SH-SY5Y (cell line): ENCODE measurements around the gene PHLDB3.

ENCODE experiments used
- GATA2 ChIP-seq: IDR thresholded peaks from 2 replicates; pipeline ENCODE4 v1.6.1; 2011; ENCODE audit warnings: mild to moderate bottlenecking, low read depth, low read length
- GATA3 ChIP-seq: IDR thresholded peaks from 2 replicates; pipeline ENCODE4 v1.6.1; 2011; ENCODE audit warnings: low read depth, mild to moderate bottlenecking, low read length, moderate library complexity

DNA sequence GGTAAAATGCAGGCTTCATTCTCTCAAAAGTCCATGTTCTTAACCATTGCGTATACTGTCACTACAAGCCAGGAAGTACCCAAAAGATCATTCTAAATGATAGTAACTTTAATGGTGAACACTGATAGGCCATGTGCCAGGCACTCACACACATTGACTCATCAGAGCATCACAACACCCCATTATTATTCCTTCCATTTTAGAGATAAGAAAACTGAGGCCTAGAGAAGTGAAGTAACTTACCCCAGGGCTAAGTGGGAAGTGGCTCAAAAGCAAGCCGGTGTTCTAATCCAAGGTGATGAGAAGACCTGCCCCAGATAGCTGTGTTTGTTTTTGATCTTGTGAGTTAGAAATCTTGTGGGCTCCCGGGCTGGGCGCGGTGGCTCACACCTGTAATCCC is 1.4 kb upstream of the PHLDB3 start:
- TF ChIP-seq GATA2 (no peak), GATA3 (no peak)
